GM12878 (cell line): ENCODE measurements around the gene AOPEP. TPM values are rescaled to one million over a fixed set of nuclear protein-coding genes. Genes with fewer than 3 reads are reported as not detected.

Experiments used
- ATAC-seq: fragments of 200-7000 bp; cut with Tn5 transposase; 3 replicates; pipeline ENCODE4 v1.9.1; 2020; ENCODE audit warnings: mild to moderate bottlenecking, moderate library complexity
- BruUV-seq: library from RNA; stranded (reverse); fragments of 400-500 nt; replicated peaks from 2 replicates; lab custom pipeline; 2021; lab: Mats Ljungman, UMichigan
- CTCF ChIA-PET: fragments of 300-600 bp; sonication (Branson Sonifier 250); formaldehyde crosslinking; extraction: SDS; loops from one replicate; lab custom pipeline; 2021; ENCODE audit warnings: inconsistent platforms; lab: Yijun Ruan, JAX
- POLR2A ChIA-PET: fragments of 350-600 bp; formaldehyde crosslinking; extraction: SDS; loops from one replicate; lab custom pipeline; 2021; ENCODE audit warnings: inconsistent platforms; lab: Charles Lee
- RAD21 ChIA-PET: fragments of 300-600 bp; sonication (Branson Sonifier 250); formaldehyde crosslinking; loops from one replicate; lab custom pipeline; 2023; ENCODE audit warnings: antibody characterized with exemption; ENCODE audit not compliant: unreplicated experiment; lab: Charles Lee
- SMC1A ChIA-PET: fragments of 300-600 bp; sonication (Branson Sonifier 250); formaldehyde crosslinking; loops from one replicate; lab custom pipeline; 2023; ENCODE audit not compliant: unreplicated experiment, uncharacterized antibody; lab: Charles Lee
- DNase-seq: peaks from one replicate; pipeline ENCODE4 v3.0.0-alpha.2; 2011; ENCODE audit warnings: low read depth, low spot score
- FAIRE-seq: peaks from 3 replicates; lab custom pipeline; 2011; peaks lifted over from hg19 to GRCh38; lab: Jason Lieb, UNC
- H2AFZ ChIP-seq: 2 replicates; pipeline ENCODE4 v1.6.0; 2011; ENCODE audit warnings: low read depth, low read length, control low read depth; ENCODE audit not compliant: control insufficient read depth
- H3K27ac ChIP-seq: 2 replicates; pipeline ENCODE4 v1.5.1; 2011; ENCODE audit warnings: control low read depth; ENCODE audit not compliant: control insufficient read depth, insufficient read depth
- H3K27me3 ChIP-seq, 2 experiments: replicated peaks in 1 of 2; 2 replicates each; pipeline versions ENCODE4 v1.6.0 to v1.6.1; 2011; ENCODE audit warnings: low read length in 1 of 2; ENCODE audit not compliant: control insufficient read depth in 2 of 2, insufficient read depth in 2 of 2
- H3K36me3 ChIP-seq, 2 experiments: 2 replicates each; pipeline ENCODE4 v1.5.1; 2011; ENCODE audit warnings: low read length in 1 of 2; ENCODE audit not compliant: control insufficient read depth in 2 of 2, insufficient read depth in 2 of 2
- H3K4me1 ChIP-seq: 2 replicates; pipeline ENCODE4 v1.6.1; 2011; ENCODE audit warnings: mild to moderate bottlenecking, low read length, moderate library complexity, mixed read lengths; ENCODE audit not compliant: control insufficient read depth, insufficient read depth
- H3K4me2 ChIP-seq: 2 replicates; pipeline ENCODE4 v1.6.0; 2011; ENCODE audit warnings: control low read depth; ENCODE audit not compliant: control insufficient read depth, insufficient read depth
- H3K4me3 ChIP-seq: fragments of 200-600 bp; sonication (generic); 2 replicates; pipeline ENCODE4 v1.5.1; 2016
- H3K79me2 ChIP-seq: 2 replicates; pipeline ENCODE4 v1.6.0; 2011; ENCODE audit warnings: low read length; ENCODE audit not compliant: control insufficient read depth, insufficient read depth
- H3K9ac ChIP-seq: 2 replicates; pipeline ENCODE4 v1.8.0; 2011; ENCODE audit warnings: low read length, control low read depth, mixed read lengths; ENCODE audit not compliant: control insufficient read depth, insufficient read depth
- H3K9me3 ChIP-seq: replicated peaks from 3 replicates; pipeline ENCODE4 v1.5.1; 2011; ENCODE audit warnings: mild to moderate bottlenecking, low read length; ENCODE audit not compliant: control insufficient read depth, insufficient read depth
- H4K20me1 ChIP-seq: 2 replicates; pipeline ENCODE4 v1.6.0; 2011; ENCODE audit not compliant: control insufficient read depth, insufficient read depth
- FOXM1 ChIP-seq: IDR thresholded peaks from 2 replicates; pipeline ENCODE4 v1.6.1; 2012; ENCODE audit warnings: low read depth, mild to moderate bottlenecking, inconsistent platforms, low read length, moderate library complexity
- HCFC1 ChIP-seq: fragments of 150-350 bp; IDR thresholded peaks from 2 replicates; pipeline ENCODE4 v1.6.1; 2014; ENCODE audit warnings: low read length
- NR2F1 ChIP-seq: fragments of 450-650 bp; conservative IDR thresholded peaks from 2 replicates; pipeline ENCODE4 v1.6.1; 2017; ENCODE audit warnings: mild to moderate bottlenecking
- PML ChIP-seq: IDR thresholded peaks from 2 replicates; pipeline ENCODE4 v1.6.1; 2012; ENCODE audit warnings: low read length, inconsistent platforms
- TCF3 ChIP-seq: IDR thresholded peaks from 2 replicates; pipeline ENCODE4 v1.6.1; 2012; ENCODE audit warnings: low read depth, mild to moderate bottlenecking, low read length, borderline replicate concordance; ENCODE audit not compliant: insufficient read depth
- ZNF207 ChIP-seq: fragments of 450-650 bp; IDR thresholded peaks from 2 replicates; pipeline ENCODE4 v1.6.1; 2014; ENCODE audit warnings: antibody characterized with exemption, mild to moderate bottlenecking, borderline replicate concordance
- WGBS: methylation state at CpG from one replicate; pipeline ENCODE4 v1.1.6; 2016; ENCODE audit warnings: low lambda C conversion rate; ENCODE audit not compliant: insufficient replicate concordance, insufficient coverage; ENCODE audit errors: missing lambda C conversion rate; 5-methylcytosine and 5-hydroxymethylcytosine counted together
- in situ Hi-C: fragments of 300-500 bp; cut with MboI; formaldehyde crosslinking; loops from 9 replicates; pipeline ENCODE4 v1.14.3; 2018; ENCODE audit warnings: mixed read lengths
- intact Hi-C: fragments of 100-400 bp; cut with micrococcal nuclease; formaldehyde crosslinking; loops from one replicate; pipeline ENCODE4 v1.14.2; 2022; ENCODE audit not compliant: unreplicated experiment
- polyA plus RNA-seq, 11 experiments: library from polyadenylated mRNA; depleted of rRNA in 4 of 11; unstranded in 6 of 11; stranded (reverse) in 5 of 11; fragments of >200 nt; fragmentation: Nextera tagmentation in 4 of 11; fragmentation: Illumina TruSeq in 1 of 11; extraction: Ambion mirVana in 4 of 11; extraction: Trizol in 1 of 11; gene quantifications; 1 replicate in 1 of 11; 2 replicates in 10 of 11; pipeline versions ENCODE4 v1.2.1 to v1.2.3, GENCODE V29; 2011 to 2016; ENCODE audit warnings: inconsistent platforms in 2 of 11, missing spikeins in 2 of 11, low read depth in 1 of 11
- total RNA-seq, 4 experiments: library from RNA; depleted of rRNA in 3 of 4; stranded (reverse); fragments of >200 nt in 3 of 4; fragmentation: Illumina TruSeq in 1 of 4; extraction: Trizol in 1 of 4; gene quantifications; 2 replicates each; pipeline versions ENCODE4 v1.2.1 to v1.2.3, GENCODE V29; 2013 to 2021
- TF ChIP-seq, protein P1 (sequence below): fragments of 450-650 bp; IDR thresholded peaks from 2 replicates; pipeline ENCODE4 v1.6.1; 2017; ENCODE audit warnings: borderline replicate concordance
- TF ChIP-seq, protein P2 (sequence below): IDR thresholded peaks from 2 replicates; pipeline ENCODE4 v1.6.1; 2011; ENCODE audit warnings: mild to moderate bottlenecking, low read depth, low read length, moderate library complexity; ENCODE audit not compliant: insufficient replicate concordance

Gene AOPEP
- total and polyA plus RNA-seq, 10 of the 15 experiments (the other 5 are each of a cell fraction or from before 2014, with no cell fraction given), result 2.3 to 16.9 (median 10.1) TPM

GRCh38 chr9:94975480-94975879 is 249.0 kb downstream of the AOPEP start:
- no peak for TF ChIP-seq FOXM1
- TF ChIP-seq NR2F1, result no peak
- TF ChIP-seq PML, result no peak
- TF ChIP-seq, protein P1, sequence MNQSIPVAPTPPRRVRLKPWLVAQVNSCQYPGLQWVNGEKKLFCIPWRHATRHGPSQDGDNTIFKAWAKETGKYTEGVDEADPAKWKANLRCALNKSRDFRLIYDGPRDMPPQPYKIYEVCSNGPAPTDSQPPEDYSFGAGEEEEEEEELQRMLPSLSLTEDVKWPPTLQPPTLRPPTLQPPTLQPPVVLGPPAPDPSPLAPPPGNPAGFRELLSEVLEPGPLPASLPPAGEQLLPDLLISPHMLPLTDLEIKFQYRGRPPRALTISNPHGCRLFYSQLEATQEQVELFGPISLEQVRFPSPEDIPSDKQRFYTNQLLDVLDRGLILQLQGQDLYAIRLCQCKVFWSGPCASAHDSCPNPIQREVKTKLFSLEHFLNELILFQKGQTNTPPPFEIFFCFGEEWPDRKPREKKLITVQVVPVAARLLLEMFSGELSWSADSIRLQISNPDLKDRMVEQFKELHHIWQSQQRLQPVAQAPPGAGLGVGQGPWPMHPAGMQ, result no peak
- TF ChIP-seq ZNF207, result no peak
- TF ChIP-seq HCFC1, result no peak
- TF ChIP-seq TCF3, result no peak
- TF ChIP-seq, protein P2, sequence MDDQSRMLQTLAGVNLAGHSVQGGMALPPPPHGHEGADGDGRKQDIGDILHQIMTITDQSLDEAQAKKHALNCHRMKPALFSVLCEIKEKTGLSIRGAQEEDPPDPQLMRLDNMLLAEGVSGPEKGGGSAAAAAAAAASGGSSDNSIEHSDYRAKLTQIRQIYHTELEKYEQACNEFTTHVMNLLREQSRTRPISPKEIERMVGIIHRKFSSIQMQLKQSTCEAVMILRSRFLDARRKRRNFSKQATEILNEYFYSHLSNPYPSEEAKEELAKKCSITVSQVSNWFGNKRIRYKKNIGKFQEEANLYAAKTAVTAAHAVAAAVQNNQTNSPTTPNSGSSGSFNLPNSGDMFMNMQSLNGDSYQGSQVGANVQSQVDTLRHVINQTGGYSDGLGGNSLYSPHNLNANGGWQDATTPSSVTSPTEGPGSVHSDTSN, result no peak
- RAD21 ChIA-PET, result no interaction called here
- Histone ChIP-seq H3K27me3 (no peaks in the 10 kb centered on the region), H4K20me1 (no peaks in the 10 kb centered on the region), H3K36me3 (no peaks in the 10 kb centered on the region), H3K79me2 (no peaks in the 10 kb centered on the region), H3K9ac (no peak overlapping the region), H3K4me3 (no peak overlapping the region), H3K9me3 (no peaks in the 10 kb centered on the region), H3K4me1 (no peaks in the 10 kb centered on the region), H2AFZ (no peak overlapping the region), H3K4me2 (no peak overlapping the region), H3K27ac (no peak overlapping the region)
- in situ Hi-C loops, result no loop called here
- DNase-seq, result no peak
- intact Hi-C loops, result no loop called here
- WGBS, result 84% methylated on average over 11 of the region's 11 CpGs
- SMC1A ChIA-PET, result no interaction called here
- no peak for ATAC-seq
- POLR2A ChIA-PET, result no interaction called here
- no TSS peak for BruUV-seq
- no peak for FAIRE-seq
- CTCF ChIA-PET, result no interaction called here
